GM18517 (cell line): Measurements from ENCODE around the gene FSIP2.
A peak's percentile ranks its signal among the peaks of the same experiment; 100 is the strongest.

Experiments
- ATAC-seq: cut with Tn5 transposase; IDR thresholded peaks from one replicate; pipeline ENCODE4 v1.9.1; 2021; ENCODE audit warnings: mild to moderate bottlenecking, moderate library complexity; ENCODE audit not compliant: unreplicated experiment

Gene FSIP2, protein sequence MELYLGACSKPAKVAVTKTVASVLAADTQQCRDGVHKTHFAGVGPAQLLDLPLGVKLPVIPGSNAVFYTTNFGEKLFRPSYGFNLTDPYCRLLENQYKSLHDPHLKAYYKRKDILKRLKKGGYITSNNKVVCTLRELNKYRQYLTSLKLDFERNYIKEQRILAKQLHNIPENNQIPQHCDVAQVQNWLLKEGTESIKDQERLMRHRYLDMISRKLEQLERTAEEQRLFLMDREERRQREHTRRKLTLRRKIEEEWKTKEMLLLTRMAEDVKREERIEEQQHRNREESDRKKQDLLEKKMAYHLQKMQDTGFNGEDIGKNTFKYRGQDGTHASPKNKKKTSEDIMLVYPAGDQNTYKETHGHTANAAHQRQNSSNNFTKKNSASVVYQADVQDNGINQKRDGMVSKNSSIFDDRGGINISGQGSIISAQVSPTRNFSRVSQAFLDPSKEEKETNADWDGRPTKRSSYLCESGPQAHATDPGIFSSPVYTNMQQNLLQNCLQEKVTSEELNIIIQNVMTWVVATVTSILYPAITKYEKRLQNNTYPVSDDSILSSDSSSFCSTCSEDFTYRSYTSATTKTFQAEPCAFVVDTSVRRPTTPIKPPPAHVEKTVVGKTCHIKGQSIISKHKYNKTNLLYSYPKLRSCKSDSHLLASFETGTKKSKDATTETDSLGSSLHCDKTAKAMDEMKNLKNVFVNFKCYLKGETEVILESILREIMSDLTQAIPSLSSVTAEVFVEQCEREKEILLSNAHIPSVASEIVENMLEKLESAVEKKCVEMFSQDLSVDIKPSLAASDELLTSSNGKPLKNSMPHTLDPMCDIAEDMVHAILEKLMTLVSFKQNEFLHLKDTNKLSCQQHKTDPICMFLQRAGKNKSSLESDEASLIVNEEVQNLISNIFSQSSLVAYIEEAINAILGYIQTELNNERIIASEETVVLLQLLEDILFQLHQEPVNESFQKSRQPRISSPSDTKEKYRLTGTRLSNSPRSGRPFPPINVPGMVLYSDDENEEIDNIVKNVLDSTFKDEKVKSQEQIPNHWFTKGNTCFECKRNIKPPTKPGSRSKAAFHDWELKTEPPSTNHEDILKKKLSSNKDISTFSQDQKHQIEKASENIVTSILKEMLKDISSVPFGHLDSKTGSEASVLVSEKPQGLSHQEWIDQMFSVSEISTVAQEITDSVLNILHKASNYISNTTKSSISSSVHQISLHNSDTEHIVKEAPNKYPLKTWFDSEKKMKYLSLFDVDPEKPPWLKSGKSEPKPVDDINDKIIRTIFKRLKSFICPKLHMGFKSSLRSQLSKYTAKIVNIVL (N-terminal part only)

DNA sequence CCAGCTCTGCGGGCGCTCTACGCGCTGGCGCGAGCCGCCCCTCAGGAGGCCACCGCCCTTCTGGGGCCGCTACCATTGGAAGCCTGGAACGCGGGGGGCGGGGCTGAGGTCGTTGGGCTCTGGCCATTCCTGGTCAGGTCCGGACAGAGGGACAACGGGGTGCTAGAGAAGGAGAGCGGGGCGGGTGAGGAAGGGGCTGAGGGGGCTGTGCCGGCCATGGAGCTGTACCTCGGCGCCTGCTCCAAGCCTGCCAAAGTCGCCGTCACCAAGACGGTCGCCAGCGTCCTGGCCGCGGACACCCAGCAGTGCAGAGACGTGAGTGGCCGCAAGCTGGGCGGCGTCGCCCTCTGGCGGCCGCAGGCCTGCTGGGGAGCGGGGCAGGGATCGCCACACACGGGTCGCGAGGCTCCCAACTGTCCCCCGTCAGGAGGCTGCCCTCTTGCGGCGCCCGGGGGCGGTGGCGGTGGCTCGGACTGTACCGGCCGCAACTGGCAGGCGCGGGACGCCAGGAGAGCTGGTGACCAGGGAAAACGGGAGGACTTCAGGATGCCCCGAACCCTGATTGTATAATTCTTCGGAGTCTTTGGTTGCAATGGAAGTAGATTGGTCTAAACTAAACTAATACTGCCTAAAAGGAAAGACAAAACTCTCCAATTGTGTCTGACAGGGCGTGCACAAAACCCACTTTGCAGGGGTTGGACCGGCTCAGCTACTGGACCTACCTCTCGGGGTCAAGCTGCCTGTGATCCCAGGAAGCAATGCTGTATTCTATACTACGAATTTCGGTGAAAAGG lies at the start of gene FSIP2:
TSS of gene FSIP2 (plus strand) at position 126 of the 794 bp plus-strand sequence. CDS start at position 217, 91 bp downstream.
- peak; percentile 92 for ATAC-seq

DNA sequence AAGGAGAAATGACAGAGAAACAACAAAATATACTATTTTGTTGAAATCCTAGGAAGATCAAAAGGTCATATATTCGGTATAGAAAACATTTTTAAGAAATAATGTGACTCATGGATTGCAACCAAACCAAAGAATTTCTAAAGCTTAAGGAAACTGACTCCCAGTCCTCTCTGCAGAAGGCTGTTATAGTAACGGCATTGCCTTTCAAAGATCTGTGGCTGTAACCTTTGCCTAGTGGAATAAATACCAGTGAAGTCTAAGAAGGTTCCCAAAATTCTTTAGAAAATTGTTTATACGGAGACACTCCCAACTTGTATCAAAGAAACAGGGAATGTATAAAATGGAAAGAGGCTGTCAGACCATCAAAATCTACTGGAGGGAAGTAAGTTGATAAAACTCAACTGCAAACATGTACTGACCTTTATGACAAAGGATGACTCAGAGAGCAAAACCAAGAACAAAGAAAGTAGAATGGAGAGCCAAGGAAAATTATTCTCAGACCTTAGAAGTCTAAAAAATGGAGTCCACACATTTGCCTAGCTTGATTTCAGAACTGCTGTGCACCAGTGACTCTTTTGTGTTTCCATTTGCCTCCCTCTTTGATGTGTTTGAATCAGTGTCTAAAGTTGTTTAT lies 48.6 kb upstream of the FSIP2 start:
- ATAC-seq, result no peak

DNA sequence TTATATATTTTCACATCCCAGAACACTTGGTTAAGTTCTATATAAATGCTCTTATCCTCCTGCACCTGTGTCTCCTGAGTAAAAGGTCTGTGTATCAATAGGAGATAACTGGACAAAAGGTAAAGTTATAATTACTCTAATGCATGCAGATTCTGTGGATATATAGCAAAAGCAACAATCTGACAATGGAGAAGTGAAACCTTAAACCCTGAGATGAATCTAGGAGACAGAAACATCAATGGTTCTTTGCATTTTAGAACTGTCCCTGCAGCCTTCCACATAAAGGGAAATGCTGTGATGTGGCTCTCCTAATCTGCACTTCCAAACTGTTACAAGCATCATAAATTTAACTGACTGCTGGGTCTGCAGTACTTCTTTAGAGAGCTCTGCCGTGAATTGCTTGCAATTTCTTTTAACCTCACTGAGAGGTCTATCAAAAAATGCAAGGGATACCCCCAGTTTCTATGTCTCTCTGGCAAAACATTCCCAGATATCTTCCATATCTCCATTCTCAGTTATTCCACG lies 42.8 kb upstream of the FSIP2 start:
- ATAC-seq, result no peak

DNA sequence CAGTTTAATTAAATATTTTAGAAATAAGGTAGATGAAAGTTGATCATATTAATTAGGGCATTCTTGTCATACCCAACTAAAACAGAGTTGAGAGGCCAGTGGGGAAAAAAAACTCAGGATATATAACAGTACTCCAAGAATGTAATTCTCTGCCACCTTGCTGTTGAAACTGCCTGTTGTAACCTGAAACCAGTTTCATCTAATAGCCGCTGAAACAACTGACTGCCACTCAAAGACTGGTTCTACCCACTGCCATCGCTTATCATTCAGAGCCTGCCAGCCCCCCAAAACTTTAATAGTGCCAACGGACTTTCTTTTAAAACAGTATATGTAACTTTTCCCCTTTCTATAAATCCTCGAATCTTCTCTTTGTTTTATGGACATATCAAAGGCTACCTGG lies 37.7 kb upstream of the FSIP2 start:
- no peak for ATAC-seq

DNA sequence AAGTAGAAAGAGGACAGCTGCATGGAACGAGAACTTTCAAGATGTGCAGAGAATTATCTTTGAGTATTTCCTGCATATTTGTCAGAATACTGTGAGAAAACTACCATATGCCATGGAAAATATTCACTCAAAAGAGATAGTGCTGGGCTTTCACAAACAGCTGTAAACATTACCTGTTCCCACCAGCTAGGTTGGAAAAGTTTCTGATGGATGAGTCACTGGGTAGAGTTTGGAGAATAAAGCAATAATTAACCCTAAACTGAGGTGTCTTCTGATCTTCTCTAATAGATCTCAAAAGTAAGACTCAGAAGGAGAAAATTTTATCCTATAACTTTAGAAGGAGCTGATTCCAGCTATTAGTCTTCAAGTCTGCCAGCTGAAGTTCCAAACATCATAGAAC lies 3.9 kb upstream of the FSIP2 start:
- no peak for ATAC-seq

DNA sequence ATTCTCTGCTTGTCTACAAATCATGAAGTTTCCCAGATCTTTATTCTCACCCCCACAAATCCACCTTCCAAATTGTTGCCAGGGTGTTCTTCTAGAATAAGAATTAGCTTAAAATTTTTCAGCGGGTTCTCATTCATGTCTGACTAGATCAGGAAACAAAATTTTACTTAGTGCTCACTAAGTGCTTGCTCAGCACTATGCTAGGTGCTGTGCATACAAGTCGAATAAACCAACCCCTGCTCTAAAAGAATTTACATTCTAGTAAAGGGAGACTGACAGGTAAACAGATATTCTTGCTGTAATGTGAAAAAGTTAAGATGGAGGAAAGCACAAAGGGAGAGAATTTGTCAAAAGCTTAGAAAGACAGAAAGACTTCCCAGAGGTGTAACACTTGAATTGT lies 2.4 kb upstream of the FSIP2 start:
- ATAC-seq, result no peak

DNA sequence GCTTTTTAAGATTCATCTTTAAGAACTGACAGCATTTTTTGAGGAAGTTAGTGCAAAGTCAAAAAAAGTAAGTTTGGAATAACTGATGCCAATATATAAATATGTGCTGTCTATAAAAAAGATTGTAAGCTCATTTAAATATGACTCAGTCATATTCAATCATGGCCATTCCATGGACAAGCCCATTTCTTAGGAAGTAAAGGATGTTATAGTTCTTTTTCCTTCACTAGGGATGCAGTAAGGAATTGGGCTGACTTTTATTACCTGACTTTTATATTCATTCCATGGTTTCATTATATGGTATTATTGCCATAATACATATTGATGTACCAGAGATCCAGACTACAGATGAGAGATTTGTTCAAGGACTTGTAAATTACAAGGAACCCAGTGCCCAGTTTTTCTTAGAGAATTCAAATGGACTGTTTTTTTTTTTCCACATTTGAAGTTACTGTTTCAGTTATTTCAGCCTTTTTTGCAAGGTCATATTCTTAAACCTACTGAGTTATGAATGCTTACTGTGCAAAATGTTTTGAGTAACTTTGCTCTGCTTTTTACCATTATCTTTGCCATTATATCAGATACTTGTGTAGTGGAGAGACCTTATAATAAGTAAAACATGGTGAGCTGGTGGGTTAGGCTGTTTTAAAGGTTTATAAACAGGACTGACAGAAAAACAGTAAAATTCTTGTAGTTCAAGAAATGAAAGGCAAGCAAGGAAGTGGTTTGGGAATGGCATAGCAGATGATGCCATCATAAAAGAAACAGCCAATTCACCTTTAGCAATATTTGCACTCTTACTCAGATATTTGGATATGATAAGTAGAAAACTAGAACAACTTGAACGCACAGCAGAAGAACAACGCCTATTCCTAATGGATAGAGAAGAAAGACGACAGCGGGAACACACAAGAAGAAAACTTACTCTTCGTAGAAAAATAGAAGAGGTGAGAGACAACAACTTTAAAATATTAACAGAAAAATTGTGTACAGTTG lies 7.6 kb downstream of the FSIP2 start:
- ATAC-seq, result no peak

DNA sequence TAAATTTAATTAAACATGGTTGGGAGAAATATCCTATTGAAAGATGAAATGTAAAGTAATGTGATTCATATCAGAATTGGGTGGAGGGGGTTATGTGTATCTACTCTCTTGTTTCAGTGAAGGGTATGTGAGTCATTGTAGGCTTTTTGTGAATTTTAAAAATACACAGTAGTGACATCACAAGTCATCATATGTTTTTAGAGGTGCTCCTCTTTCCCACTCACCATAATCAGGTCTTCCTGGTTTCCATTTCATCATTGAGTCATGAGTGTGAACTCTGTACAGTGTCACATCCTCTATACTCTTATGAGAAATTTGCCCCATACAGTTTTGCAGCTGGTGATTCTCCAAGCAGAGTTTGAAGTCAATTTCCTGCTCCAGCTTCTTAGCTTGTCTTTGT lies 18.8 kb downstream of the FSIP2 start:
- no peak for ATAC-seq

DNA sequence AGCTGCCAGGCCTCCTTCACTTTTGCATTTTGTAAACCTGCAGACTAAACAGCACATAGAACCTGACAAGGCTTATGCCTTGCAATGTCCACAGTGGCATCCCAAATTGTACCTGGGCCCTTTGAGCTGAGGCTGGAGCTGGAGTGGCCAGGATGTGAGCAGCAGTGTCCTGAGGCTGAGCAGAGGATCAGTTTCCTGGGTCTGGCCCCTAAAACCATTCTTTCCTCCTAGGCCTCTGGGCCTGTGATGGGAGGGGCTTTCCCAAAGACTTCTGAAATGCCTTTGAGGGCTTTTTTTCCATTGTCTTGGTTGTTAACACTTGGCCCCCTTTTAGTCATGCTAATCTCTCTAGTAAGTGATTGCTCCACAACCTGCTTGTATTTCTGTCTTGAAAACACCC lies 32.8 kb downstream of the FSIP2 start:
- no peak for ATAC-seq

DNA sequence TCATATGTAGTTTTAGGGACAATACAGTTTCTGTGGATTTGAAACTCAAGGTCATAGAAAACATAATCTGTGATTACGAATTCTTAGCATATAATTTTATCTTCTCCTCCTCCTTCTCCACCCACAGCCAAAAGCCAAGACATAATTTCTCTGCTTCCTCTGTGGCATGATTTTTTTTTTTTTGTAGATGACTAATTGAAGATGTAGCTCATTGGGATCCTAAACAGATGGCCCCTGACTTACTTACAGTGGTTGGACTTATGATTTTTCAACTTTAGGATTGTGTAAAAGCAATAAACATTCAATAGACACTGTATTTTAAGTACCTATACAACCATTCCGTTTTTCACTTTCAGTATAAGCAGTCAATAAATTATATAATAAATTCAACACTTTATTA lies 42.3 kb downstream of the FSIP2 start:
- ATAC-seq, result no peak

DNA sequence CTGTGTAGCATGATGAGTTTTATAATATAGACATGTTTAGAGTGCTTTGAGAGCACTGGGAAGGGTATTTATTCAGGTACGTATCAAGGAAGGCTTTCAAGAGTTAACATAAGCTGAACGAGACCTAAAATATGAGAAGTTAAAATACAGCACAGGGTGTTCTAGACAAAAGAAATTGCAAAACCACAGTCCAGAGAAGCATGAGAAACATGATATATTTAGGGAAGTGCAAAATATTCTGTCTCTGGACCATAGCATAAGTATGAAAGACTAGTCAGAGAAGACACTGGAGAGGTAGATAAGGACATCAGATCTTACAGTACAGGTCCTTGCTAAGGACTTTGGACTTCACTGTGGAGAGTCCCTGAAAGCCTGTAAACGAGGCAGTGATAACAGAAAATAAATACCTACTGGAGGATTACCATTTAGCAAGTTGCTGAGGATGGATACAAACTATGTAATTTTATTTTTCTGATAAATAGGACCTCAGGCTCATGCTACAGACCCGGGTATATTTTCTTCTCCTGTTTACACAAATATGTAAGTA lies 43.7 kb downstream of the FSIP2 start:
- no peak for ATAC-seq

DNA sequence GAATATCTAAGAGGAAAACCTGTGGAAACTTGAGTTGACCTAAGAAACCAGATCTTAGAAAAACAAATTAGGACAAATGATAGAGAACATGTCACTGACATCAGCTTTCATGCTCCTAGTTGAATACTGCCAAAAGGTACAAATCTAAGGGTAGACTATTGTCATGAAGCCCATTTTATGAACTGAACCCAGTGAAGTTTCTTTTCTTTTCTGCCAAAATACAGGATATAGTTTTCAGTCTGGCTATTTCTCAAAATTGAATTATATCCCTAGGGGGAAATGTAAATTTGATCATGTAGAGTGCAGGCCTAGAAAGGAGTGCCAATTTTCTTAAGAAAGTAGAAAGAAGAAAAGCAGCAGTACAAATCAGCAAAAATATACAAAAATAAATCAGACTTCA lies 46.6 kb downstream of the FSIP2 start:
- ATAC-seq, result no peak

DNA sequence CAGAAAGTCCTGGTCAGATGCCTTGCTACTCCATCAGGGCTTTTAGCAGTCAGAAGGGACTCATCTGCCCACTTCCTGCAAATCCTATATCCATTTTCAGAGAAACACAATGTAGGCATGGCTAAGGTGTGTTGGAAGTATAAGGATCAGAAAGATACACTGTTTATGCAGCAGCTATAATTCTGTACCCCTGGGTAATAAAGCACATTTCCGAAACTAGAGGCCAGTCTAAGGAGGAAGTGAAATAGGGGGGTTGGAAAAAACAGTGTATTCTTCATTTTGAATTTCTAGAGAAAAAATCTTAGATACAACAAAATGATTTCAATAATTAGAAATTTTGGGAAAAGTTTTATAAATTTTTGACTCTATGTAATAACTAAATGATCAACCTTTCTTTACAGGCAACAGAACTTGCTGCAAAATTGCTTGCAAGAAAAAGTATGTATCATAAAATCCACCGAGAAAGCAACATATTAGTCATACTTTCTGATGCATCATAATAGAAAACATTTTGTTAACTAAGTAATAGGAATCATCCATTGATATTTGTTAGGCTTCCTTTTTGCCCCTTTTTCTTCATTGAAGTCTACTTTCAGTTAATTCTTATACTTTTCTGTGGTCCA lies 47.4 kb downstream of the FSIP2 start:
- ATAC-seq, result peak; percentile 87

DNA sequence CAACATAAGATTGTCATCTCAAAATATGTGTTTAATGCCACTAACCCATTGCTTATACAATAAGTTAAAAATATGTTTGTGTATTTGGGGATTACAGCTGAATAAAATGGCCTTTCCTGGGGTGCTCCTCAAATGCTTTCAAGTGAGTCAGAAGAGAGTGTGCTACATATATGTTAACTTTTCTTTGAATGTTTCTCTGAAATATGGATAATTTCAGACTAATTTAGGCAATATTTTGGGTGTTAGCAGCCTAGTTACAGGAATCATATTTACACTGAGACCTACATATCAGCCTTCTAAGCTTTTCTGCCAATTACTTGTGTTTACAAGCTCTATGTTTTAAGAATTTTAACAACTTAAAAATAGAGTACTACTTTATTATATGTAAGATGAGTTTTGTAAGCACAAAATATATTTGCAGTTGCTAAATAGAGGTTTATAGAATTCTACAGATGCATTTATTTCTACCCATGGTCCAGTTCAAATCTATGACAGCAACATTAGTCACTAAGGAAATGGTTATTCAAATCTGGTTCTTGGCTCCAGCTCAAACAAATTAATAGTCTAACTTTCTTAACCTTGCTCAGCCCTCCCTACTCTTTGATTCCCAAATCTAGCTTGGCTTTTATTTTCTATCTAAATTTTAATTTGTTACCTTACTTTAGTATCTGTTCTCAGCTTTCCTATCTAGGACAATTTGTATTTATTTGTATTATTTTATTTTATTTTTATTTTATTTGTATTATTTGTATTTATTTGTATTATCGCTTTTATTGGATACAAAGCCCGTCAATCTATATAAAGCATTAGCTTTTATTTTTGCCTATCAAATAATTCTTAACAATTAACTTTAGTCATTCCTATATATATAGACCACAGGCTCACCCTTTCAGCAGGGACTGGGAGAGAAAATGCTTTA lies 48.9 kb downstream of the FSIP2 start:
- ATAC-seq, result no peak

DNA sequence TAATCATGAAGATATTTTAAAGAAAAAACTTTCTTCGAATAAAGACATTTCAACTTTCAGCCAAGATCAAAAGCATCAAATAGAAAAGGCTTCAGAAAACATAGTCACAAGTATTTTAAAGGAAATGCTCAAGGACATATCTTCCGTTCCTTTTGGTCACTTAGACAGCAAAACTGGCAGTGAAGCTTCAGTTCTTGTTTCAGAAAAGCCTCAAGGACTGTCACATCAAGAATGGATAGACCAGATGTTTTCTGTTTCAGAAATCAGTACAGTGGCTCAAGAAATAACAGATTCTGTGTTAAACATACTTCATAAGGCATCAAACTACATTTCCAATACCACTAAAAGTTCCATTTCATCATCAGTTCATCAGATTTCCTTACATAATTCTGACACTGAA lies 51.8 kb downstream of the FSIP2 start:
- peak; percentile 48 for ATAC-seq

DNA sequence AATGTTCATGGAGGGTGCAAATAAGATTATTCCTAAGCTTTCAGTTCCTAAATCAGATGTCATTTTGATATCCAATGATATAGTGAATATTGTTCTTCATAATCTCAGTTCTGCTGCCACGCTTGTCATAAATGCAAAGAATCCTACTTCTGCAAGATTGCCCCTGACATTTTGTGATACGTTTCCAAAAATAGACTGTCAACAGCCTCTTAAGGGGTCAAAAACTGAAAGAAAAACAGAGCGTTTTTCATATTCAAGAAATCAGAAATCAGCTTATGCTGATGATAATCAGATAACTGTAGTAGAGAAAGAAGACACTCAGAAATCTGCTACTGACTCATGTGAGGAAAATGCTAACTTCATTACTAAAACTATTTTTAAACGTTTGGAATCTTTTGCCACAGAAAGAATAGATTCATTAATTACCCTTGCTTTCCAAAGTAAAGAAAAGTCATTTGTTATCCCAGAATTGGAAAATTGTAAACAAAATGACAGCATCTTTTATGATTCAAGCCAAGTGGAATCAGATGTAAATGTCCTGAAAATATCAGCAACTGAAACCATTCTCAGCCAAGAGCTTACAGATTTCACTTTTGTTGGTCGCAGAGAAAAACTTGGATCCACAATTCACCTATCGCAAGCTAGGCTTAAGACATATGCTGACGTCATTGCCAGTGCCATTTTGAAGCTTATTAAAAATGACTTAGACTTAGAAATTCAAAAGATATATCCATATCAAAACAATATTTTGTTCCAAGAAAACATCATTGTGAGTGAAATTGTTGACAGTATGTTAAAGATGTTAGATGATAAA lies 55.1 kb downstream of the FSIP2 start:
- ATAC-seq, result no peak
